Erythroblast (primary cell): ENCODE measurements around the gene XAGE3.
"Not testable (repeated sequence)": the region's sequence is repeated elsewhere in the genome, so short reads cannot be mapped to it uniquely, and the experiment has no call there.

Experiments used
- GATA1 ChIP-seq: IDR thresholded peaks from 2 replicates; pipeline ENCODE4 v1.6.1; 2011; ENCODE audit warnings: low read depth, mild to moderate bottlenecking, control low read depth, low read length, moderate library complexity
- POLR2A ChIP-seq: IDR thresholded peaks from 2 replicates; pipeline ENCODE4 v1.6.1; 2011; ENCODE audit warnings: mild to moderate bottlenecking, low read length

GRCh38 chrX:52896438-52896837 is 28.6 kb upstream of the XAGE3 start:
- not testable (repeated sequence) for TF ChIP-seq POLR2A, GATA1
